GF-D8 (cell line): ENCODE results near the gene ATP2A2.

ENCODE experiments used
- DNase-seq: peaks from one replicate; lab custom pipeline; 2025; lab: John Stamatoyannopoulos, UW

ATP2A2 gene

GRCh38 chr12:110262442-110263388, 18.3 kb upstream of the ATP2A2 start:
- DNase-seq = no peak

GRCh38 chr12:110266381-110266960, 14.6 kb upstream of the ATP2A2 start:
- no peak for DNase-seq

GRCh38 chr12:110266980-110267620, 13.9 kb upstream of the ATP2A2 start:
- no peak for DNase-seq

- DNase-seq = no peak
Observed at GRCh38 chr12:110269622-110270124, 11.4 kb upstream of the ATP2A2 start.

- no peak for DNase-seq
Observed at GRCh38 chr12:110270125-110270962, 10.7 kb upstream of the ATP2A2 start.

GRCh38 chr12:110271015-110271414, 10.0 kb upstream of the ATP2A2 start:
- no peak for DNase-seq

DNA sequence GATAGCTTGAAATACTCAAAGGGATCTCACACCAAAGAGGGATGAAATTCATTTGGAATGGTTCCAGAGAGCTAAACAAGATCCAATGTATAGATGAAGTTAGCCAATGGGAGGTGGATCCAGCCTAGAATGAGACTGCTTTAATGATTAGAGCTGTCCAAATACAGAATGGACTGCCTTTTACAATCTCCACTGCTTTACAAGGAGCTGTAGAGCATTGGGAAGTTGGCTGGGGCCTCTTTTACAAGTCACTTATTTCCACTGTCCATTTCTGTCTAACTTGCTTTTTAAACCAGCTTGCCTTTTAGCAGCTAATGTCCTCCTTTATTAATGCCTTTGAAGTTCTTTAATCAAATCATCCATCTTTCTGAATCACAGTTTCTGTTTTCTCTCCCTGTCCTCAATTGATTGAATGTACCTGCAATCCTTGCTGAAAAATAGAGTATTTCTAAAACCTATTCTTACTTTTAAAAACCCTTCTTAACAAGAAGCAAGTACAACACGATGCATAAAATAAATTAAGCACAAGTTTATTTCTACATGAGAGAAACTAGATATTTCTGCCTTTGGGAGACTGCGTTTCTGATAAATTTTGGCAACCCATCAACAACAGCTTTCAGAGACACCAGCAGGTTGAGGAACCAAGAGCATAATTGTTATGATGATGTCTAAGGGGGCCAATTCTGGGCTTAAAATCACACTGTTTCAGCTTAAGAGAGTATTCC, 3.4 kb upstream of the ATP2A2 start:
- DNase-seq = no peak

GRCh38 chr12:110278255-110278536, 2.9 kb upstream of the ATP2A2 start:
- no peak for DNase-seq

- no peak for DNase-seq
Observed at GRCh38 chr12:110279566-110280375, 1.3 kb upstream of the ATP2A2 start.

DNA sequence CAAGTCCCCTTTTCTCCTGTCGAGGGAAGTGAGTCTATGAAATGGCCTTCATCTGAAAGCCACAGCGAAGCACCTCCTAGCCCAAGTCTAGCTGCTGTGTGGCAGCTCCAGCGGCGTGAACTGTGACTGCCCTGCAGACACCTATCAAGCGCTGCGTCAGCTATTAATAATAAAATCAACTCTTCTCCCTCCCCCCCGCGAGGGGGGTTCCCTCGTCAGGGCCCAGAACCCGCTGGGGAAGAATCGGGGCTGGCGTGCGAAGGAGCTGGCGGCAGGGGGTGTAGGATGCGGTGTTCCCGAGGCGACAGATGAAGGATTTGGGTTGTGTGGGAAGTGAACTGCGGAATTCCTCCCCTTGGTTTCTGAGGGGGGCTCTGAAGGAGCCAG, 662 bp upstream of the ATP2A2 start:
- DNase-seq = no peak

DNA sequence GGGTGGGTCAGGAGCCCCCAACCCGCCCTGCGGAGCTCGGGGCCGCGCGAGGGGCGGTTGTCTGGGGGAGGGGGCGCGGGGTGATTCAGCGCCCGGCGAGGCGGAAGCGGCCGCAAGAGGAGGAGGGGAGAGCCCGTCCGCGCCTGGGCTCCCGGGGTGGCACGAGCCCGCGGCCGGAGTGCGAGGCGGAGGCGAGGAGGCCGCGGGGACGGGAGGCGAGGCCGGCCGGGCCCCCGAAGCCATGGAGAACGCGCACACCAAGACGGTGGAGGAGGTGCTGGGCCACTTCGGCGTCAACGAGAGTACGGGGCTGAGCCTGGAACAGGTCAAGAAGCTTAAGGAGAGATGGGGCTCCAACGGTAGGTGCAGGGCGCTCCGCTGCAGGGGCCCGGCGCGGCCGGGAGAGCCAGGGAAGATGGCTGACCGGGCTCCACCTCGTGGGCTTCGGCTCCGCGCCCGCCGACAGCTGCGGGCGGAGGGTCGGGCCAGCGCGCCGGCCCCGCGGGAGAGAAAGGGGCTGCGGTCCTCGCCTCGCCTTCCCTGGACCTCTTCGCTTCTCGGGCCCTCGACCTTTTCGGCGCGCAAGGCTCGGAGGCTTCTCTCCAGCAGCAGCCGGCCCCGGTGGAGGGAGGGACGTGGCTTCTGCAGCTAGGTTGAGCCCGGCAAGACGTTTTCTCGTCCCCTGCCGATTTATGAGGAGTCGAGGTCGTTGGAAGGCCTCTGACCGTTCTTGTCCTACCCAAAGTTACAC, 677 bp downstream of the ATP2A2 start:
- DNase-seq = no peak

DNA sequence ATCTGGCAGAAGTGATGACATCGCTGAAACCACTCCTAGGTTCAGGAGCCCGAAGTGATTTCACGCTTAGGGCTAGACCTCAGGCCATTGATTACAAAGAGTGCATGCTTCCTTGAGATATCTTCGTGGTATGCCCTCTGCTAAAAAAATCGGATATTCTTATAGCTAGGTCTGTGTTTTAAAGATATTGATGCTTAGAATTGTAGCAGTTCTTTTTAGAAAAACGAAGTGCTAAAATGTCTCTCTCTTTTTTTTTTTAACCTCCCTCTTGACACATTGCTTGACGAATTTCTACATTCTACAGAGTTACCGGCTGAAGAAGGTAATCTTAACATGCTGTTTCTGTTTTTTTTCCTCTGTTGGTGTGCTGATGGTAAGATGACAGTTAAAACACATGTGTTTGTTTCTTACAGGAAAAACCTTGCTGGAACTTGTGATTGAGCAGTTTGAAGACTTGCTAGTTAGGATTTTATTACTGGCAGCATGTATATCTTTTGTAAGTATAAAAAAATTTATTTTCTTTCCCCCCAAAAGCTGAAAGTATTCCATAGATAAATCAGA, 1.3 kb downstream of the ATP2A2 start:
- DNase-seq = peak; percentile 36

DNA sequence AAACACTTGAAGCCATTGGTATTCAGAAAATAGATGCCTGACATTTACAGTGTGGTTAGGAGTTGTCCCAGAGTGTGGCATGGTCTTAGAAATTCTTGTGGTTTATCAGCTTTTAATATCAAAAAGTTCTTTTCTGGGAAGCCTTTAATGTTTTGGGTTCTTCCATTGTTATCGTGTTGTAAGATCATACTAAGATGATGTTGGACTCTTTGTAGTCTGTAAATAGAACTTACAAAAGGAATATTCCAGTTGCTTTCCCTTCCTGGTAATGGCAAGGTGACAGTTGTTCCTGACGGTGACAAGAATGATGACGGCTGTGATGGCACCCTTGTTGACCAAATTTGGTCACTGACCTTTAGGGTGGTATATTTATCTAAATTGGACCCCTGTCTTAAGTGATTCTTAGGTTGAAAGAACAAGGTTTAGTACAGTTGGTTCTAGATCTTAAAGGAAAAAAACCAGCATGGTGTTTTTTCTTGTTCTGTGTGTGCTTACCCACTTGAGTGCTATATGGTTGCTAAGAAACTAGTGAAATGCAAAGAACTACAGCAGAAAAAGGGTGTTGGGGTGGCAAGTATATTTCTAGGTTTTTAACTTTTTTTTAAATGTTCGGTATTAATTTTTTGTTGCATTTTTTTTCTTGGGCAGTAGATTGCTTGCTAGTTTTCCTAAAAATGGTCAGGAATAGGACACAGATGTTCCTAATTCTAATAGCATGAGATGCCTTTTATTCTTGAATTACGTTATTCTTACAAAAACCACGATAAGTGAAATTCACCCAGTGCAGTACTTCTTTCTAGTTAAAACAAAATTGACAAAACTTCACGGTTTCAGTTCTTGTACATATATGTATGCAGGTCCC, 2.1 kb downstream of the ATP2A2 start:
- no peak for DNase-seq

GRCh38 chr12:110284597-110284996, 3.5 kb downstream of the ATP2A2 start:
- no peak for DNase-seq

DNA sequence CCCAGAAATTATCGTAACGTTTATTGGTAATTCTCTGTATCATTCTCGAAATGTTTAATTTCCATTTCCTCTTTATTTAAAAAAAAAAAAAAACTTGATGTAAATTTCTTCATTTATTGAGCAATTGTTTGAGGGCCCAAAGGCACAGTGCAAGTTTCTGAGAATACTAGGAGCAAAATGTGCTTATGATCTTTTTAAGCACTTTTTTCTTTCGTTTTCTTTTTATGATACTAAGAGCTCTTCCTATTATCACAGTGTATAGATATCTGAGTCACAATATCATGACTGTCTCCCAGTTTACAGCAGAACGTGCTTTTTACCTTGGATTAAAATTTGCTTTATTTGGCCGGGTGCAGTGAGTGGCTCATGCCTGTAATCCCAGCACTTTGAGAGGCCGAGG, 5.6 kb downstream of the ATP2A2 start:
- DNase-seq = no peak

DNA sequence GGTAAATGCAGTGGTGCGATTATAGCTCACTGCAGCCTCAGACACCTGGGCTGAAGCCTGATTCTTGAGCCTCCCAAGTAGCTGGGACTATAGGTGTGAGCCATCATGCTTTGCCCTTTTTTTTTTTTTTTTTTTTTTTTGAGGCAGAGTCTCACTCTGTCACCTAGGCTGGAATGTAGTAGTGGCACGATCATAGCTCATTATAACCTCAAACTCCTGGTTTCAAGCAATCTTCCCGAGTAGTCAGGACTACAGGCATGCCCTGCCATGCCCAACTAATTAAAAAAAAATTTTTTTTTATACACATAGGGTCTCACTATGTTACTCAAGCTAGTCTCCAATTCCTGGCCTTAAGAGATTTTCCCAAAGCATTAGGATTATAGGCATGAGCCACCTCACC, 6.9 kb downstream of the ATP2A2 start:
- no peak for DNase-seq

- DNase-seq = no peak
Observed at GRCh38 chr12:110289044-110289710, 8.1 kb downstream of the ATP2A2 start.

DNA sequence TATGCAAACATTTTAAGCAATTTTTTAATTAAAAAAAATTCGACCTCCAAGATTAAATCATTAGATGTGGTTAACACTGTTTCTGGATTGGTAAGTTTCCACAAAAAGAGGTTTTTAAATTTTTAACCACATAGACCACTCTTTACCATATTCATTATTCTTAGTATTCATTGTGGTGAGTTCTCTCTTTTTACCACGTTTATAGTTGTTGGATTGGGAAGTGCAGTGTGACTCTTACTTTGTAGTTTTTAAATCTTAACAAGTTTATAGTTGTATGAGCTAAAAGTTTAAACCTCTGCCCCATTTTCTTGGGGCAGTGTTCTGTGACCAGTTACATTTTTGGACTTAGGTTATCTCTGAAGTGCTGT, 8.6 kb downstream of the ATP2A2 start:
- no peak for DNase-seq
